ENCODE data around the gene DSTYK.
A peak's percentile ranks its signal among the peaks of the same experiment; 100 is the strongest.

DSTYK gene

GRCh38 chr1:205211169-205211838, at the start of gene DSTYK:
TSS of gene DSTYK (minus strand) at chr1:205211702. CDS start at chr1:205211535, 167 bp downstream.
- H3K9me3 ChIP-seq = no peaks in the 10 kb centered on the region
- intact Hi-C loops (cut with DNase I; ENCODE audit: low total_unique reads) = loop anchor here (1.0 kb wide), 1 partner anchor 89 kb away; no protein-coding TSS in a partner anchor
- peak; percentile 96 to 97 for DNase-seq
- TF ChIP-seq CTCF (IDR thresholded peaks at IDR 0.05) = no peak
- no peaks in the 10 kb centered on the region for H3K36me3 ChIP-seq
- peak within 1 kb of the TSS; percentile 90 to 95 for H3K27ac ChIP-seq
- H3K27me3 ChIP-seq = no peaks in the 10 kb centered on the region
- H3K4me3 ChIP-seq = peak within 1 kb of the TSS; percentile 89 to 94
- peaks cover 0 to 27% (median 14%) of the 10 kb centered on the region in 4 donors for H3K4me1 ChIP-seq

- intact Hi-C loops (cut with DNase I; ENCODE audit: low total_unique reads) = loop anchor here (5.0 to 10.0 kb wide), 2 partner anchors 138 to 275 kb away; partner anchors contain the start of gene RBBP5
- Histone ChIP-seq H3K27me3 (no peaks in the 10 kb centered on the region), H3K9me3 (no peaks in the 10 kb centered on the region), H3K4me3 (no peak overlapping the region), H3K4me1 (peaks cover 0 to 7% (median 0%) of the 10 kb centered on the region in 4 donors), H3K36me3 (no peaks in the 10 kb centered on the region), H3K27ac (no peak overlapping the region)
- DNase-seq = no peak
- TF ChIP-seq CTCF (IDR thresholded peaks at IDR 0.05) = no peak
These were observed 48.5 kb upstream of the DSTYK start for GRCh38 chr1:205259998-205260397.

GRCh38 chr1:205259324-205259832, 47.9 kb upstream of the DSTYK start:
- intact Hi-C loops (cut with DNase I; ENCODE audit: low total_unique reads) = loop anchor here (5.0 to 10.0 kb wide), 2 partner anchors 137 to 275 kb away; partner anchors contain the start of gene RBBP5
- Histone ChIP-seq H3K4me1 (peaks cover 0 to 7% (median 0%) of the 10 kb centered on the region in 4 donors), H3K9me3 (no peaks in the 10 kb centered on the region), H3K27me3 (no peaks in the 10 kb centered on the region), H3K4me3 (no peak overlapping the region), H3K27ac (no peak overlapping the region), H3K36me3 (no peaks in the 10 kb centered on the region)
- TF ChIP-seq CTCF (IDR thresholded peaks at IDR 0.05) = no peak
- DNase-seq = no peak

GRCh38 chr1:205258719-205259118, 47.2 kb upstream of the DSTYK start:
- no peaks in the 10 kb centered on the region for H3K9me3 ChIP-seq
- DNase-seq = no peak
- TF ChIP-seq CTCF (IDR thresholded peaks at IDR 0.05) = no peak
- no peaks in the 10 kb centered on the region for H3K27me3 ChIP-seq
- no peaks in the 10 kb centered on the region for H3K36me3 ChIP-seq
- peaks cover 0 to 7% (median 0%) of the 10 kb centered on the region in 4 donors for H3K4me1 ChIP-seq
- intact Hi-C loops (cut with DNase I; ENCODE audit: low total_unique reads) = loop anchor here (5.0 to 10.0 kb wide), 2 partner anchors 136 to 274 kb away; partner anchors contain the start of gene RBBP5
- no peak overlapping the region for H3K4me3 ChIP-seq
- H3K27ac ChIP-seq = no peak overlapping the region

GRCh38 chr1:205258261-205258691, 46.8 kb upstream of the DSTYK start:
- no peak overlapping the region for H3K27ac ChIP-seq
- H3K9me3 ChIP-seq = no peaks in the 10 kb centered on the region
- H3K4me1 ChIP-seq = peaks cover 0 to 7% (median 0%) of the 10 kb centered on the region in 4 donors
- H3K36me3 ChIP-seq = no peaks in the 10 kb centered on the region
- intact Hi-C loops (cut with DNase I; ENCODE audit: low total_unique reads) = loop anchor here (5.0 to 10.0 kb wide), 2 partner anchors 136 to 273 kb away; partner anchors contain the start of gene RBBP5
- no peak for TF ChIP-seq CTCF (IDR thresholded peaks at IDR 0.05)
- H3K27me3 ChIP-seq = no peaks in the 10 kb centered on the region
- H3K4me3 ChIP-seq = no peak overlapping the region
- DNase-seq = no peak

Data from tibial artery (tissue), 4 donors.